Hepatocyte (in vitro differentiated cells): Measurements from ENCODE around the gene CMSS1.

Source experiments
- CTCF ChIP-seq: fragments of 200-600 bp; sonication (generic); IDR thresholded peaks from 2 replicates; pipeline ENCODE4 v1.5.1; 2016; ENCODE audit warnings: antibody characterized with exemption, mild to moderate bottlenecking; ENCODE audit not compliant: poor library complexity
- EZH2 ChIP-seq: fragments of 200-600 bp; sonication (generic); IDR thresholded peaks from 2 replicates; pipeline ENCODE4 v1.6.1; 2016; ENCODE audit warnings: antibody characterized with exemption, mild to moderate bottlenecking, borderline replicate concordance

GRCh38 chr3:99781761-99782160 is 35.9 kb upstream of the CMSS1 start:
- TF ChIP-seq CTCF (no peak), EZH2 (no peak)
